HG02973 (cell line): ENCODE measurements around the gene NR3C2.

Experiments
- ATAC-seq: cut with Tn5 transposase; IDR thresholded peaks from one replicate; pipeline ENCODE4 v1.9.1; 2021; ENCODE audit warnings: moderate library complexity; ENCODE audit not compliant: unreplicated experiment

The NR3C2 gene

GRCh38 chr4:148059617-148060180, 382.5 kb downstream of the NR3C2 start:
- ATAC-seq = no peak

GRCh38 chr4:148057984-148058859, 384.0 kb downstream of the NR3C2 start:
- ATAC-seq = no peak

- peak; percentile 27 for ATAC-seq
Observed at GRCh38 chr4:148057516-148057915, 384.7 kb downstream of the NR3C2 start.

- peak; percentile 85 for ATAC-seq
Observed at GRCh38 chr4:148056879-148057278, 385.3 kb downstream of the NR3C2 start.

- no peak for ATAC-seq
Observed at GRCh38 chr4:148055844-148056243, 386.4 kb downstream of the NR3C2 start.

GRCh38 chr4:148054275-148054674, 387.9 kb downstream of the NR3C2 start:
- no peak for ATAC-seq

GRCh38 chr4:148053298-148054003, 388.8 kb downstream of the NR3C2 start:
- no peak for ATAC-seq

- no peak for ATAC-seq
Observed at GRCh38 chr4:148052448-148052847, 389.8 kb downstream of the NR3C2 start.

GRCh38 chr4:148051403-148051802, 390.8 kb downstream of the NR3C2 start:
- ATAC-seq = no peak

GRCh38 chr4:148048598-148048997, 393.6 kb downstream of the NR3C2 start:
- ATAC-seq = no peak

- peak; percentile 94 for ATAC-seq
Observed at GRCh38 chr4:148044912-148045352, 397.3 kb downstream of the NR3C2 start.

- peak; percentile 11 for ATAC-seq
Observed at GRCh38 chr4:148044089-148044911, 397.9 kb downstream of the NR3C2 start.

- ATAC-seq = no peak
Observed at GRCh38 chr4:148041606-148042329, 400.4 kb downstream of the NR3C2 start.

- ATAC-seq = no peak
Observed at GRCh38 chr4:148034813-148035212, 407.4 kb downstream of the NR3C2 start.

- no peak for ATAC-seq
Observed at GRCh38 chr4:148030193-148030873, 411.9 kb downstream of the NR3C2 start.

GRCh38 chr4:148029781-148030180, 412.4 kb downstream of the NR3C2 start:
- no peak for ATAC-seq
